Activated gamma-delta T cell (primary cell): ENCODE results near the gene UBE2F.

Experiments used
- DNase-seq: peaks from one replicate; lab custom pipeline; 2025; lab: John Stamatoyannopoulos, UW
- total RNA-seq, 2 donors: gene quantifications; one replicate each; lab custom pipeline; 2026; lab: John Stamatoyannopoulos, UW

The UBE2F gene
- total RNA-seq, result 9.5 to 16.0 reads per million in 2 donors

- peak; percentile 95 for DNase-seq
Observed at GRCh38 chr2:237966565-237967462, at the start of gene UBE2F. UBE2F (plus strand) TSS chr2:237967014; CDS start chr2:237973108, 6,094 bp downstream.

- no peak for DNase-seq
Observed at GRCh38 chr2:237917696-237918374, 49.0 kb upstream of the UBE2F start.

GRCh38 chr2:237919593-237919992 is 47.2 kb upstream of the UBE2F start:
- no peak for DNase-seq

GRCh38 chr2:237920673-237921072 is 46.1 kb upstream of the UBE2F start:
- no peak for DNase-seq

- no peak for DNase-seq
Observed at GRCh38 chr2:237921967-237922492, 44.8 kb upstream of the UBE2F start.

- DNase-seq, result no peak
Observed at GRCh38 chr2:237922641-237923361, 44.0 kb upstream of the UBE2F start.

GRCh38 chr2:237923481-237924163 is 43.2 kb upstream of the UBE2F start:
- peak; percentile 62 for DNase-seq

GRCh38 chr2:237924164-237924534 is 42.7 kb upstream of the UBE2F start:
- no peak for DNase-seq

- no peak for DNase-seq
Observed at GRCh38 chr2:237927135-237927534, 39.7 kb upstream of the UBE2F start.

GRCh38 chr2:237927986-237928385 is 38.8 kb upstream of the UBE2F start:
- no peak for DNase-seq

- no peak for DNase-seq
Observed at GRCh38 chr2:237929979-237930378, 36.8 kb upstream of the UBE2F start.

GRCh38 chr2:237931205-237931721 is 35.6 kb upstream of the UBE2F start:
- DNase-seq, result no peak

- no peak for DNase-seq
Observed at GRCh38 chr2:237932731-237933131, 34.1 kb upstream of the UBE2F start.

GRCh38 chr2:237934186-237934585 is 32.6 kb upstream of the UBE2F start:
- no peak for DNase-seq

GRCh38 chr2:237935740-237936452 is 30.9 kb upstream of the UBE2F start:
- DNase-seq, result no peak

GRCh38 chr2:237939251-237939650 is 27.6 kb upstream of the UBE2F start:
- no peak for DNase-seq

- no peak for DNase-seq
Observed at GRCh38 chr2:237940828-237941227, 26.0 kb upstream of the UBE2F start.

- DNase-seq, result no peak
Observed at GRCh38 chr2:237941239-237941638, 25.6 kb upstream of the UBE2F start.

GRCh38 chr2:237942513-237942899 is 24.3 kb upstream of the UBE2F start:
- DNase-seq, result no peak

GRCh38 chr2:237943395-237944094 is 23.3 kb upstream of the UBE2F start:
- no peak for DNase-seq
